Medulla oblongata (tissue), 1 donor: Measurements from ENCODE around the gene KSR1.
"Not testable (repeated sequence)": the region's sequence is repeated elsewhere in the genome, so short reads cannot be mapped to it uniquely, and the experiment has no call there.

Experiments used
- DNase-seq: peaks from one replicate; pipeline ENCODE4 v3.0.0-alpha.2; 2015; ENCODE audit errors: extremely low spot score

Gene KSR1

GRCh38 chr17:27656620-27657019 lies 200.4 kb downstream of the KSR1 start:
- not testable (repeated sequence) for DNase-seq

- no peak for DNase-seq
Measured at GRCh38 chr17:27657620-27658019, 201.4 kb downstream of the KSR1 start.

- no peak for DNase-seq
Measured at GRCh38 chr17:27659683-27660082, 203.4 kb downstream of the KSR1 start.

- no peak for DNase-seq
Measured at GRCh38 chr17:27660436-27660835, 204.2 kb downstream of the KSR1 start.

- no peak for DNase-seq
Measured at GRCh38 chr17:27663936-27664605, 207.8 kb downstream of the KSR1 start.

GRCh38 chr17:27664606-27664965 lies 208.3 kb downstream of the KSR1 start:
- no peak for DNase-seq

GRCh38 chr17:27665549-27665948 lies 209.3 kb downstream of the KSR1 start:
- DNase-seq, result no peak

- DNase-seq, result not testable (repeated sequence)
Measured at GRCh38 chr17:27666270-27666669, 210.0 kb downstream of the KSR1 start.

- DNase-seq, result no peak
Measured at GRCh38 chr17:27666831-27667560, 210.7 kb downstream of the KSR1 start.

- no peak for DNase-seq
Measured at GRCh38 chr17:27667656-27668487, 211.6 kb downstream of the KSR1 start.

- DNase-seq, result no peak
Measured at GRCh38 chr17:27668488-27668823, 212.2 kb downstream of the KSR1 start.

GRCh38 chr17:27669136-27669535 lies 212.9 kb downstream of the KSR1 start:
- DNase-seq, result no peak

GRCh38 chr17:27669850-27670249 lies 213.6 kb downstream of the KSR1 start:
- no peak for DNase-seq

- no peak for DNase-seq
Measured at GRCh38 chr17:27670791-27671590, 214.7 kb downstream of the KSR1 start.

GRCh38 chr17:27671591-27671910 lies 215.3 kb downstream of the KSR1 start:
- DNase-seq, result no peak

- not testable (repeated sequence) for DNase-seq
Measured at GRCh38 chr17:27671977-27672480, 215.8 kb downstream of the KSR1 start.

GRCh38 chr17:27674335-27674734 lies 218.1 kb downstream of the KSR1 start:
- DNase-seq, result no peak
